Measurements from ENCODE around the gene CERS6.

DNA sequence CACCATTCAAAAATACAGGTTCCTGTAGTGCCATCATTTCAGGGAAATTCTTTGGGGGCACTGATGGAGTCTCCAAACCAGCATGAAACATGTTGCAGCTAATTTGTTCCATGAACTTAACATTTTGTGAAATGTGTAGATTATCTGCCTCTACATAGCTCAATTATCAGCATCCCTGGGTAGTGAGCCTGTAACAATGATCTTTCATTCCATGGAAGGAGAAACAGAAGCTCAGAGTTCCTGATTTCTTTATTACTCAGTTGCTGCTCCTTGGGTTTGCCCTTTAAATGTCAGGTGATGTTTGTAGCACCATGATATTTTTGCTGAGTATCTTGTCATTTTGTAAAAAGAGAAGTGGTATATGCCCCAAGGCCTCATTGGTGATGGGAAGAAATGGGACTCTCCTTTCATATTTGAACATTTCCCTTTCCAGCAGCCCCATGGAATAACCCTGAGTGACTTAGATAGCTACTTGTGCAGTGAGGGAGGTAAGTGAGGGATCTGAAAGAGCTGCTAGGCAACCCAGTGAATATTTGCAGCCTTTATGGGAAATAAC lies 146.9 kb downstream of the CERS6 start:
- TF ChIP-seq, protein P1, sequence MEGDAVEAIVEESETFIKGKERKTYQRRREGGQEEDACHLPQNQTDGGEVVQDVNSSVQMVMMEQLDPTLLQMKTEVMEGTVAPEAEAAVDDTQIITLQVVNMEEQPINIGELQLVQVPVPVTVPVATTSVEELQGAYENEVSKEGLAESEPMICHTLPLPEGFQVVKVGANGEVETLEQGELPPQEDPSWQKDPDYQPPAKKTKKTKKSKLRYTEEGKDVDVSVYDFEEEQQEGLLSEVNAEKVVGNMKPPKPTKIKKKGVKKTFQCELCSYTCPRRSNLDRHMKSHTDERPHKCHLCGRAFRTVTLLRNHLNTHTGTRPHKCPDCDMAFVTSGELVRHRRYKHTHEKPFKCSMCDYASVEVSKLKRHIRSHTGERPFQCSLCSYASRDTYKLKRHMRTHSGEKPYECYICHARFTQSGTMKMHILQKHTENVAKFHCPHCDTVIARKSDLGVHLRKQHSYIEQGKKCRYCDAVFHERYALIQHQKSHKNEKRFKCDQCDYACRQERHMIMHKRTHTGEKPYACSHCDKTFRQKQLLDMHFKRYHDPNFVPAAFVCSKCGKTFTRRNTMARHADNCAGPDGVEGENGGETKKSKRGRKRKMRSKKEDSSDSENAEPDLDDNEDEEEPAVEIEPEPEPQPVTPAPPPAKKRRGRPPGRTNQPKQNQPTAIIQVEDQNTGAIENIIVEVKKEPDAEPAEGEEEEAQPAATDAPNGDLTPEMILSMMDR (IDR thresholded peaks at IDR 0.05; ENCODE audit: control extremely low read depth in 1 of 3, insufficient read depth in 1 of 3, low read depth in 1 of 3, low read length in 3 of 3): no peak
- no peak for TF ChIP-seq POLR2AphosphoS5 (IDR thresholded peaks at IDR 0.05; ENCODE audit: low read depth, low read length)
- no peak for TF ChIP-seq POLR2A (IDR thresholded peaks at IDR 0.05; ENCODE audit: control extremely low read depth in 1 of 2, low read depth in 2 of 2, low read length in 2 of 2)
